Heart left ventricle (tissue), 13 donors: ENCODE measurements around the gene ISG15.

Experiments used
- CTCF ChIP-seq, 12 donors: fragments of 200-600 bp; sonication (generic) in 4 of 12; IDR thresholded peaks; one replicate each; pipeline versions ENCODE4 v1.5.0 to v1.8.0; 2018 to 2022; ENCODE audit warnings: antibody characterized with exemption in 12 of 12, mild to moderate bottlenecking in 5 of 12
- POLR2A ChIP-seq, 2 donors: fragments of 450-650 bp; IDR thresholded peaks; one replicate each; pipeline ENCODE4 v1.6.1; 2017; ENCODE audit warnings: antibody characterized with exemption in 2 of 2, mild to moderate bottlenecking in 2 of 2, moderate library complexity in 2 of 2
- donor health status: ischemic (EF 13 %, LVEDD 7.1; RV severe dilation, severe dysfunction).
- donor health status: DM: no; HTN: yes; CAD: no.
- donor health status: DM: no; HTN: no; CAD: no.
- donor health status: ischemic (EF 25% LVEDD 6.9; RV normal size, moderate dysfunction).
- donor health status: ischemic (EF 25% LVEDD 5.7; RV mildly dilated, moderate dysfunction).
- donor health status: ischemic (EF 35%, LVEDD 5.7; RV mildly dilated, moderate dysfunction).
- donor health status: nonischemic (EF 11% LVEDD 7.7; RV severe dilation, severe dysfunction).
- donor health status: DM: yes; HTN: yes; CAD: no.
- donor health status: PGD.
- donor health status: ischemic (EF 29% LVEDD 5.4; RV normal size, mild dysfunction).
- donor health status: nonischemic (EF 23%, LVEDD 6.1; RV moderate dilation, normal function).

- TF ChIP-seq CTCF (IDR thresholded peaks at IDR 0.05) (no peak), POLR2A (IDR thresholded peaks at IDR 0.05) (no peak)
Observed at GRCh38 chr1:1058088-1058905, 45.0 kb downstream of the ISG15 start.
